Gastrocnemius medialis (tissue), 4 donors: ENCODE data around the gene SLC5A6.

Experiments
- CTCF ChIP-seq, 5 experiments: fragments of 450-650 bp in 3 of 5; fragments of 200-600 bp in 2 of 5; sonication (generic) in 2 of 5; IDR thresholded peaks in 4 of 5; conservative IDR thresholded peaks in 1 of 5; 1 replicate in 4 of 5; 2 replicates in 1 of 5; pipeline ENCODE4 v1.5.1; 2016 to 2019; ENCODE audit warnings: antibody characterized with exemption in 5 of 5, mild to moderate bottlenecking in 3 of 5, moderate library complexity in 3 of 5
- POLR2A ChIP-seq, 2 donors: fragments of 450-650 bp; IDR thresholded peaks; one replicate each; pipeline ENCODE4 v1.6.1; 2017; ENCODE audit warnings: antibody characterized with exemption in 2 of 2, mild to moderate bottlenecking in 2 of 2, moderate library complexity in 2 of 2

DNA sequence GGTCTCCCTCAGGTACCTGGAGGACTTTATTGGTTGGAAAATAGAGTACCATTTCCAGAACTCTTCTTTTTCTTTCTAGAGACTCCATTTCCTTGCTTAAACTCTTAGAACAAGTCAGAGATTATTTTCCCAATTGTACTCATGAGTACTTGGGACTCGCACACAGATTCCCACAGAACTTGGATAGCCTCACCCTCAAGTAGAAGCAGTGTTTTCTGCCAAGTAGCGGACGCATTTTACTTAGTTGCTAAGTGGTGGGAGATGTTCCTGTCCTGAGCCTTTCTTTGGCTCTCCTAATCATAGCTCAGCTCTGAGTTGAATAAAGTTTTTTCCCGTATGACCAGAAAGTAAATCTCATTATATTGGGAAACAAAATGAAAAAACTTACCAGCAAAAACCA, 33.6 kb upstream of the SLC5A6 start:
- TF ChIP-seq CTCF (IDR thresholded peaks at IDR 0.05 in 4 of 5, conservative IDR thresholded peaks at IDR 0.05 in 1 of 5) (no peak), POLR2A (IDR thresholded peaks at IDR 0.05) (no peak)
